HG03342 (cell line): ENCODE results near the gene GNG2.

ENCODE experiments used
- ATAC-seq: cut with Tn5 transposase; IDR thresholded peaks from one replicate; pipeline ENCODE4 v1.9.1; 2021; ENCODE audit warnings: mild to moderate bottlenecking, moderate library complexity; ENCODE audit not compliant: unreplicated experiment

The GNG2 gene

DNA sequence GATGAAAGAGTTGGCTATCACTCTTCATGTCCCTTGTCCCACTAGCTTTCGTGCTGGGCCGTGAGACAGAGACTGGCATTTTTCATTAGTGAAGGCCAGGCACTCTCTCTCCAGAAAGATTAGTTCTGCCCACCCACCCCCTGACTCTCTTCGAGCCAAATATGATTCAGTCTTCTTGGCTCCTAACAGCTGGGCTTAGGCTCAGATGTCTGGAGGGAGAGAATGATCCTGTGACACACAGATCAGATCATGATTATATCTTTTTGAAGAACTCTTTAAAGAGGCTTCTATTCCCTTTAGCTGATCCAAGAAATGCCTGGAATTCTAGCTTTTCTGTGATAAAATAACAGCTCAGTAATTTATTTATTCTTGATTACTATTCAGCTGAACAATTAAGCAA, 5.2 kb upstream of the GNG2 start:
- ATAC-seq, result no peak

DNA sequence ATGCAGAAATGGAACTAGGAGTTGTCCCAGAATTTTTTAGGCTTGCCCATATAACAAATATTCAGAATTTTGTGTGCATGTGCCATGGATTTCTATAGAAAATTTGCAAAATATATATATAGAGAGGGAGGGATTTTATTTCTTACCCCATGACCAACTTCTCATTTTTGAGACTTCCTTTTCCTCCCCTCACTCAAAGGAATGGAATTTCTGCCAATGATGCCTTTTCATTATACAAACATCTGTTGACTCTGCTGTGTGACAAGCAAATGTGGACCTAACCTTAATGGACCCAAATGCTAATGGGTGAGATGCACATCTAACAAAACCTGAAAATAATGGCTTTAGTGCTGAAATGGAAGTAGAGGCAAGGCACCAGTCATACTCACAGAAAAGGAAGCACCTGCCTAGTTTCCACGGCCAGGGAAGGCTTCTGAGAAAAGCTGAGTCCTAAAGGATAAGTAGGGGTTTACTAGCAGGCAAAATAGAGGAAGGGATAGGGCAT, 3.6 kb upstream of the GNG2 start:
- no peak for ATAC-seq

DNA sequence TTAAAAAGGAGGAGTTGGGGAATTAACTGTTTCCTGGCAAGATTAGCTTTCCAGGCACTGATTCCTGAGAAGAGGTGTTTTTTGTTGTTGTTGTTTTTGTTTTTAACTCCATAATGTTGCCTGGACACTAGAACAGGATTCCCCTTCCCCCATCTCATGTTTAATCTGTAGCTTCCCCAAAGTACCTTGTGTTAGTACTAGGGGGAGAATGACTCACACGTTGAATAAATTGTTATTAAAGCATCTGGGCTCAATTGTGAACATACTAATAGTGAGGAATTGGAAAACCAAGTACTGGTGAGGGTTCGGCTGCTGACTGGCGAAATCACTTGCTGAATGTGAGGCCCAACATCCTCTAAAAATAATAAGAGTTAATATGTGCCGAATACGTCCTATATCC, 1.3 kb upstream of the GNG2 start:
- no peak for ATAC-seq

DNA sequence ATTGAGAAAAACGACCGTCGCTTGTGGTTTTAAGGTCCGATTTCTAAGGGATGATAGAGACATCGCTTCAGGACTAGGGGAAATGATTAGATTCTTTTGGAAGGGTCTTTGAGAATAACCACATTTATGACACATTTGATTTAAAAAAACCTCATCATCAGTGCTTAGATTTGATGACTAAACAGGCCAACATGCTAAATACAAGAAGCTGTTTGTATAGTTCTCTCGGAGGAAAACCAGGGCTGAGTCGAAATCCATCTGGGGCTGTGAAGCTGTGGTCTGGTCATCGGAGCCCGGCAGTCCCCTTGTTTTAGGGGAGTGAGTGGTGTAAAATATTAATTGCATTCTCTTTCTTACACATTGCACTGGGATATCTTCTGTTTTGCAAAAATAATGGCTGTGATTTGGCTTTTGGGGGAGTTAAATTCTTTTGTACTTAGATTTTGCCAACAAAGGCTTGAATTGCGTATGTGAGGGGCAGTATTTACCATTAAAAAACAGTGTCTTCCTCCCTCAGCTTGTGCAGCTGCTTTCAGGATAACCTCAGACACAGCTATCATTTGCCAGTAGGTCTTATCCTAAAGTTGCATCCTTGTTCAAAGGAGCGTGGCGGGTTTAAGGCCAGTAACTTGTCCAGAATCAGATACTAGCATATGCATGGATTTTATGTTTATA, 550 bp downstream of the GNG2 start:
- peak; percentile 12 for ATAC-seq

DNA sequence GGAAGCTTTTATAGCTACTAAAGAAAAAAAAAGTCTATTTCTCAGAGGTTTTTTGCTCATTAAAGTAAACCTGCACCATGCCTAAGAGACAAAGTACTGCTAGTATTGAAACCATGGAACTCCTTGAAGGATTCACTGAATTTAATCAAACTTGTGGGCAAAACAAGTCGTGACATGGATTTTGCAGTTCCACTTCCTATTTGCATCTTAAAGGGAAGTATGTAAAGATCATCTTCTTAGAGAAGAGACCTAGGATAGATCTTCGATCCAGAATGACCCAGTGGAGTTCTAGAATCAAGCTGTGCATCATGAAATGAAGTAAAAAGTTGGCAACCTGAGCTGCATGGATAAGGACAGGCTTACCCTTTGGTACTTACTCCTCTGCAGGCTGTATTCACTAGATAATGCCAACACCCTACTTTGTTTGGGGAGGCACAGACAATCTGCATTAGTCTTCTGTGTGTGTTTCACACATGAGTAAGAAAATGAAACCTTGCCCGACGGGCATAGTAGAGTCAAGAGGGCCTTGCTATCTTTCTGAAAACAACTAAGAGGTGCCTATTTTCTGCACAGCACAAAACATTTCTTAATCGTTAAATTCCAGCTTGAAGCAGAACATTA, 1.9 kb downstream of the GNG2 start:
- no peak for ATAC-seq

DNA sequence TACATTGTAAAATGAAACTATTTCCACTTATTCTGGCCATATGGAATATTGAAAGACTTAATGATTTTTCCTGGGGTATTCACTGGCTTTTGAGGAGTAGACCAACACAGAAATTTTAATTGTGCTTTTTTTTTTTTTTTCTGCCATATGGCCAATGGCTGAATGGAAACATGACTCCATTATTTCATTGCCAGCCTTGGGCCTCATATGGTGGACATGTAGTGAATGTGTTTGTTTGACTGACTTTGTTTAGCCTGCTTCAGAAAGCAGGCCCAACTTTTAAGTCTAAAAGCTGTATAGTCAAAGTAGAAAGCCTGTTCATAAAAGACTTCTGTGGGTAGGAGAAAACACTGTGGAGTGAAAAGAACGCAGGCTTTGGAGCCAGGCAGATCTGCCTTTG, 2.4 kb downstream of the GNG2 start:
- no peak for ATAC-seq

DNA sequence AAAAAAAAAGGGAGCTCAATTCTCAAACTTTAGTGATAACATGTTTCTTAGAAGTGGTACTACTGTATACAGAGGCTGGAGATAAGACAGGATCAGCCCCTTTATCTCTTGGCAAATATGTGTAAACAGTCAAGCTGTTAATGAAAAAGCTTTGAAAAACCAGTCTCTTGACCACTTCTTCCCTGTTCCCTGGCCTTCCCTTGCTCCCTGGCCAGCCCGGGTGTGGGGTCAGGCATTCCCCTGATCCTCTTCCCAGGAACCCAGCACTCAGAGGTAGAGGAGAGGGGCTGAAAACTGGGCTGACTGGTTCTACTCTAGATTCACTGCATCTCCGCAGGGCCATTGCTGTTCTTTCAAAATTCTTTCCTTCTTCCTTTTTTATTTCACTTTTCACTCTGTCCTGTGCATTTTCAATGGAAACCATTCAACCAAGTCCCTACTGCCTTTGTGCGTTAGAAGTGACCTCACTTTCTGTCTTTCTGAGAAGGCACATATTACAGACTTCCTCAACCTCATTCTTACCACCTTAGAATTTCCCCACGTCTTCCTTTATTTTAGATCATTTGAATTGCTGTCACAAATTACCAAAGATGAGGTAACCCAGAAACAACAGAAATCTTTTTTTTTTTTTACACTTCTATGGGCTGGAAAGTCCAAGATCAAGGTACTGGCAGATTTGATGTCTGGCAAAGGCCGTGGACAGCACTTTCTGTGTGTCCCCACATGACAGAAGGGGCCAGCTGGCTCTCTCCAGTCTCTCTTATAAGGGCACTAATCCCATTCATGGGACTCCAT, 5.7 kb downstream of the GNG2 start:
- no peak for ATAC-seq

DNA sequence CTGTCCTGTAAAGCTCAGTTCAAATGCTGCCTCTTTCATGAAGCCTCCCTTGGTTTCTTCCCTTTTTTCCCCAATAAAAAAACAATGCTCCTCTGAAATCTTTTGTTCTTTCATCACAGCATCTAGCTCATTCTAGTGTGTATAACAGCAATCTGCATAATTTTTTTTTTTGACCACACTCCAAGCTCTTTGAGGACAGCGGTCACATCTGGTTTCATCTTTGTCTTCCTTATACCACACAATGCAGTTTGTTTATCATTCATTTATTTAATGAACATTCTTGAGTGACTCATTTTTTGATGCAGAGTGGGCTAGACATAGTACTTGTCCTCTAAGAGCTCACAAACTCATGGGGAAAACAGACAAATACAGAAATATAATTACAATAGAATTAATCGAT, 7.3 kb downstream of the GNG2 start:
- ATAC-seq, result no peak

DNA sequence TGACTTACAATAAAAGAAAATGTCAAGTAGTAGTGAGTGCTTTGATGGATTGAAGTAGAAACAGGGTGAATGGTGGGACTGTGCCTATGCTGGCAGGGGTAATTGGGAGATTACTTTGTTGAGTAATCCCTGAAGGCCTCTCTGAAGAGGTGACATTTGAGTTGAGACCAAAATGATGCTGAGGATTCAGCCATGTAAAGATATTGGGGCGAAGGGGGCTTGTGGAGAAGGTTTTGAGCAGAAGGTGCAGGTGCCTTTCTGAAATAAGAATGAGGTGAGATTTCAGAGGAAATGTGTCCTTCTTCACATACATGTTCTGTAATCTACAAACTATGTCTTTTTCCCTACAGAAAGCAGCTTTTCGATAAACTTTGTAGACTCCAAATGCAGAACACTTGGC, 8.0 kb downstream of the GNG2 start:
- ATAC-seq, result no peak

DNA sequence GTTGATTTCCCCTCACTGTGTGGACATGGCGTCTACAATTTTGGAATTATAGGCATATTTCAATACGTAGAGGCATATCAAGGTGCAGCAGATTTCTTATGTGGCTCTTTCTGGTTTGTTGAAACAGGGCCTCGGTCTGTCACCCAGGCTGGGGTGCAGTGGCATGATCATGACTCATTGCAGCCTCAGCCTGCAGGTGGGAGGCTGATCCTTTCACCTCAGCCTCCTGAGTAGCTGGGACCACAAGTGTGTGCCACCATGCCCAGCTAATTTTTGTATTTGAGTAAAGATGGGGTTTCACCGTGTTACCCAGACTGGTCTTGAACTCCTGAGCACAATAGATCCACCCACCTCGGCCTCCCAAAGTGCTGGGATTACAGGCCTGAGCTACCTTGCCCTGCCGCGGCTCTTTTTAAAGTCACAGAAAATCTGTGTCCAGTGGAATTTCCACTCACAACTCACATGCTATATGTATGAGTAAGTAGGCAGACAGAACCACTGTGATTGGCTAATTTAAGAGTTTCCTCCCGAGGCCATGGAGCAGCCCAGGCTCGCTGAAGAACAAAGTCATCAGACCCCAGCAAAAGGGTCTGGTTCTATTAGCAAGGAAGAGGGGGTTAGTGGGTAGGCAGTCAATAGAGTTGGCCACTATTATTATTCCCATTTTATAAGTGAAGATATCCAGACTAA, 9.1 kb downstream of the GNG2 start:
- ATAC-seq, result no peak

DNA sequence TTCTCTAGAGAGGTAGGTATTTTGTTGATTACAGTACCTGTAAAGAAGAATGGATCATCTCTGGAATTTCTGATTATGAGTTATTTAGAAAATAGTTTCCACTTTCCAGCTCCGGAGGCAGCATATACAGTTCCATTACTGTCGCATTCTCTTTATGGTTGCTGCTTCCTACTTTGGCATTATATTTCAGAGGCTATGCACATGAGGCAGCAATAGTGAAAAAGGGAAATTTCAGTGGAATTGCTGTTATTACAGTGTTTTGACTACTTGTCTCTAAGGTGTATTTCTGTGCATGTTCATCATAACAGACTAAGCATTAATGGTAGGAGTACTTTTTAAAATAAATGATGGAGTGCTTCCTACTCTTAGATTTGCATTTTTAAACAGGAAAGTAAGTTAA, 10.2 kb downstream of the GNG2 start:
- ATAC-seq, result no peak

DNA sequence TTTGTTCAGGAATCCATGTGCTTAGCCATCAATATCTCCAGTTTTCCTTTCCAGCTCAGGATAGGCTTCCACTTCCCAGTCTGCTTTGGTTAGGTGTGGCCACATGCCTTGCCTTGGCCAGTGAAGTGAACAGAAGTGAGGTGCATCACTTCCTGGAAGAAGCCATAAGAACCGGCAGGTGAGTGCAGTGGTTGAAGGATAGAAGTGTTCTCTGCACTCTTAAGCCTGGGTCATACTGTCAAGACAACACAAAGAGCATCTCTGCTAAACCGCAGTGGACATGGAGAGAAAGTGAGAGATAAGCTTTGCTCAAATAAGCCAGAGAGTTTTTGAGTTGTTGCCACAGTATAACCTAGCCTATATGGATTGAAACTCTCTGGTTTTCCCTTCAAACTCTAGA, 11.4 kb downstream of the GNG2 start:
- no peak for ATAC-seq

DNA sequence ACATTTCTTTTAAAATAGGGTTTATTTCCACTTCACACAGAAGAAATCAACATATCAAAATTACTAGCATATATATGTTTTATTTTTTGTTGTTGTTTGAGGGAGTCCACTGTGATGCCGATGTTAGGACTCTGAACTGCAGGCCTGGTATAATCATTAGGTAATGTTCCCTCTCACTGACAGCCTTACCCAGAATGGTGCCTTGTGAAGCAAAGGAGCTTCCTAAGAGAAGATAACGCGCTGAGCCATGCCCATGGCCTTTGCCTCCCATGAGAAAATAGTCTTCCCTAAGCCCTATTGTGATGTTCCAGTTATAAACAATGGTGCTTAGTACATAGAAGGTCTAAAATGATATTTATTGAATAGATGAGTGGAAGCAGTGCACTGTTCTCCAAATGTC, 12.0 kb downstream of the GNG2 start:
- ATAC-seq, result no peak

DNA sequence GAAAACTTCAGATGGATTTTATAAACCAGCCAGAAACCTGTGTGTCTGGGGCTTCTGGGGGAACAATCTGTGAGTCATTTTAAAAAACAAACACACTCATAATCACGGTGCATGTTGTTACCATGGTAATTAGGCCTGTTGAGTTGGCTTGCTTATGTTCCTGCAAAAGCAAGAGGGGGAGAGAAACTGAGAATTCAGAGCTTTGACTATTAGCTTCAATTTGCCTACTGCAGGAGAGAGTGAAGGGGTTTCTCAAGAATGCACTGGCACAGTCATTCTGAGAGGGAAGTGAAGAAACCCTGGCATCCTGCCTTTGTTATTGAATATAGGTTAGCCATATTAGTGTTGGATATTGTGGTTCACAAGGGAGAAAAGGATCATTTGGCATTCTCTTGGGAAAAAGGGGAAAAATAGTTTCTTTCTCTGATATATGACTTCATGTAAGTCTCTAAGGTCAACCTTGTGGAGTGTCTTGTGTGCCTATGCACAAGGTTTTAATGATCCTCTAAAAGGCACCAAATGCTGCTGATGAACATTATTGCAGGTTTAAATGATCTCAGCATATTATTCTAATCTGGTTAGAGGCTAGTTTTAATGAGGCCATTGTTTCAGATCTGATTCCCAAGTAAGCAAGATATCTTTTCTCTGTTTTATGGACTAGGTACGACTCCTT, 12.9 kb downstream of the GNG2 start:
- ATAC-seq, result peak; percentile 89

DNA sequence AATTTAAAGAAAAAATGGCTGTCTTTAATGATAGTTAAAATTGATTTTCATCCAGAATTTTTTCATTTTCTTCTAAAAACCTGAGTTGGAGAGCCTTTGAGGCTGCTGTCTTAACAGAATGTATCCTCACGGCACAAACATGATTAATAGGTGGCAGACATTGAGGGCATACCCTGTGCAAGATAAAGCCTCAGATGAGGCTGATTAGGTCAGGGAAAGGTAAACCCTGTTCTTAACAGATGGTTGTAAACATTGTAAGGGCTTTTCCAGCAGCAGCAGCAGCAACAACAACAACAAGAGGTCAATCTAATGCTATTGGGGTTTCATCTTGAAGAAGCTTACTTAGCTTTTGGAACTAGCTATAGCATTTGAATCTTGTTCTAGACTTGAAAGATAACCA, 17.4 kb downstream of the GNG2 start:
- ATAC-seq, result no peak

DNA sequence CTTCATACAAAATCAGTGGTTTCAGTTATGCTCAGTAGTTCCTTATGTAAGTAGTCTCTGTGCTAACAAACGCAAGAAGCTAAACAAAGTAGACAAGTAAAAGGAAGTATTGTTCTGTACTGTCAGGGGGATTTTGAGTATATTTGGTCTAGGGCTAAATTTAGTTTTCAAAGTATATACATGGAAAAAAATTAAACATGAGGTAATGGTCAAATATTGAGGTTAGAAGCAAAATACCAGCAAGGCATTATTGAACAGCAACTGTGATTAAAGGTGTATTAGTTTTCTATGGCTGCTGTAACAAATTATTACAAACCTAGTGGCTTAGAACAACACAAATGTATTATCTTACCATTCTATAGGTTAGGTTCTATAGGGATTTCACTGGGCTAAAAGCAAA, 18.8 kb downstream of the GNG2 start:
- no peak for ATAC-seq

DNA sequence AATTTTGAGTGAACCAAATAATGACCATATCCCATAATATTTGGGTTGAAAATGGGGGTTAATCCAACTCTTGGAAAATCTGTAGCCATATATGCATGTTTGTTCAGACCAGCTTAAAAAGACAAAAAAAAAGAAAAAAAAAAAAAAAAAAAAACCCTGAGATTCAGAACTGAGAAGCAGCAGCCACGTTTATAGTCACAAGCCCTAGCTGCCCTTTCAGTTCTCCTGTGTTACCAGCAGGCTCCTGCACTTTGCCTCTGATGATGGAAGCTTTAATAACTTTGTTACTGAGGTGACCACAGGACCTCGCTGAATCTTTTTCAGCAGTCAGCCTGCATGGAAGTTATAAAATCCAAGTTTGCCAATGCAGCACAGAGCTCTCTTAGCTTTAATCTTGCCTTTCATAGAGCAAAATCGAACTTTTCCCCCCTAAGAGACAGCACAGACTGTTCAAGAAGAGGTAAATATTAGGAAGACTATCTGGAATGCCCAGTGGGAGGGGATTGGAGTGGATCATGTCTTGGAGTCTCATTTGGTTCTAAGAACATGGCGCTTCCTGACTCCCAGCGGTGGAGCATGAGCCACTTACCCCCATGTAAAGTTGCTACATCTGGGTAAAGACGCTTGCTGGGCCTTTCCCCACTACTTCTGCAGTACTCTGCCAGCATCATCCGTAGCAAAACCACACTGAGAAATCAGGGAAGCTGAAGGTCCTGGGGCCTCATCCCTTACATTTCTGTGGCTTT, 20.6 kb downstream of the GNG2 start:
- ATAC-seq, result peak; percentile 44

DNA sequence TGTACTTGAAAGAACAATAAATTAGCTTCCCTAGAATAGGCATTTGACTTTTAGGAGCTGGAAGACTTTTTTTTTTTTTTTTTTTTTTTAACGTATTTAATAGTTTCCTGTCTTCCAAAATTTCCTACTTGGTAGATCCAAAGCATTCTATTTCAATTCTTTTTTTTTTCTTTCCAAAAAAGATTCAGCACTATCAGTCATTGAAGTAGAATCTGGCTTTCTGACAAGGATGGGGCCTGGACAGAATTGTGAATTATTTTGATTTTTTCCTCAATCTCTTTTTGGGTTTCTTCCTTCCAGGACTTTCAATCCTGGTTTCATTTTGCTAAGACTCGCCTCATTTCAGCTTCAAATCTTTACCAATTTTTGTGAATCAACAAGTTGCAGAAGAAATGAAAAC, 21.2 kb downstream of the GNG2 start:
- no peak for ATAC-seq

DNA sequence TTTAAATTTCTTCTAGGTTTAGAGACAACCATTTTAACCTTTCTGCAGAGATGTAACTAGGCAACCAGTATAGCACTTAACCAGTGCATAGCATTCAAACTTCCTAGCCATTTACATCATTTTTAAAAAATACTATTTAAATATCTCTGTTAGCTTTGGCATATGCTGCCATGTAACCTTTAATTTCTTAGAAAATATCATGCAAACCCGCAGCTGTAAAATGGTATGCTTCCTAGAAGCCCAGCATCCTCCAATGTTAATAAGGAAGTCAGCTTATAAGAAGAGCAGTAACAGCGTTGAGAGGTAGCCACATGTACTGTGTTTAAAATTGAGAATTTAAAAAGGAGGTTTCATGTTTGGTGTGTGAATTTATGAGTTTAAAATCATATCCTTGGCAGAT, 22.8 kb downstream of the GNG2 start:
- no peak for ATAC-seq
